Breast epithelium (tissue), 3 donors: Measurements from ENCODE around the gene LRRC74B.

Experiments used
- CTCF ChIP-seq, 3 donors: fragments of 450-650 bp; IDR thresholded peaks; one replicate each; pipeline ENCODE4 v1.5.1; 2016 to 2017; ENCODE audit warnings: antibody characterized with exemption in 3 of 3, mild to moderate bottlenecking in 3 of 3, moderate library complexity in 3 of 3
- POLR2A ChIP-seq: fragments of 450-650 bp; IDR thresholded peaks from one replicate; pipeline ENCODE4 v1.6.1; 2016; ENCODE audit warnings: antibody characterized with exemption, mild to moderate bottlenecking, moderate library complexity

GRCh38 chr22:21051831-21052400 is 6.2 kb downstream of the LRRC74B start:
- TF ChIP-seq CTCF (IDR thresholded peaks at IDR 0.05) (no peak), POLR2A (no peak)
